GM18502 (cell line): ENCODE data around the gene GMPR2.

Source experiments
- ATAC-seq: cut with Tn5 transposase; IDR thresholded peaks from one replicate; pipeline ENCODE4 v1.9.1; 2021; ENCODE audit warnings: mild to moderate bottlenecking; ENCODE audit not compliant: unreplicated experiment, poor library complexity

The GMPR2 gene

DNA sequence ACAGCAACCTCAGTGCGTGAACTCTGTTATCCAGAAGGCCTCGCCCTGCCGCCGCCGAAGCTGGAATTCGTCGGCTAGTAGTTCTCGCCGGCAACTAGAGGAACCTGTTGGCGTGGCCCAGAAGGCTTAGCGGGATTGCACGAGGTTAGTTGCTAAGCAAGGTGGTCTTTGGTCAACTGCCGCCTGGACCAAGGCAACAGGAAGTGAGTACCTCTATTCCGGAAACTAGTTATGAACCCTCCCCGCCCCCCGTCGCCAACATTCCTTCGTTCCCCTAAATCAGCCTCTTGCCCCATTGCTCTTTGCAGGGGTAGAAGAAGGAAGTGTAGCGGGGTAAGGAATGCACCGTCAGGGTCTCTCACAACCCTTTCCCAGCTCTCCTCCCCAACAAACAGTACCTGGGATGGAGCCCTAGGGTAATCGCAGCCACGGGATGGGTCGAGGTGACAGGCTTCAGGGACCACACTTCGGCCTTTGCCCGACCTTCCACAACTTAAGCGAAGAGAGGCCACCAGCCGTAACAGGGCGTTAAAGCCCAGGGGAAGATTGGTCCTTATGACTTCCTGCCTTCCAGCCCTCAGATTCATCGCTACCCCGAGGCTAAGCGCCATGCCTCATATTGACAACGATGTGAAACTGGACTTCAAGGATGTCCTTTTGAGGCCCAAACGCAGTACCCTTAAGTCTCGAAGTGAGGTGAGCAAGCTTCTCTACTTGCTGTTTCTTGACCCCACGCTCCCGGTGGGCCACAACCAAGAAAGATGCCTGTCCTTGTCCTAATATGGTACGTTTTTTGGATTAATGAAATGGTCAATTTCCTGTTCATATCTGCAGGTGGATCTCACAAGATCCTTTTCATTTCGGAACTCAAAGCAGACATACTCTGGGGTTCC is at the start of gene GMPR2:
TSS of gene GMPR2 (plus strand) at position 285 of the 893 bp plus-strand sequence. CDS start at position 610, 325 bp downstream.
- ATAC-seq: peak; percentile 64

DNA sequence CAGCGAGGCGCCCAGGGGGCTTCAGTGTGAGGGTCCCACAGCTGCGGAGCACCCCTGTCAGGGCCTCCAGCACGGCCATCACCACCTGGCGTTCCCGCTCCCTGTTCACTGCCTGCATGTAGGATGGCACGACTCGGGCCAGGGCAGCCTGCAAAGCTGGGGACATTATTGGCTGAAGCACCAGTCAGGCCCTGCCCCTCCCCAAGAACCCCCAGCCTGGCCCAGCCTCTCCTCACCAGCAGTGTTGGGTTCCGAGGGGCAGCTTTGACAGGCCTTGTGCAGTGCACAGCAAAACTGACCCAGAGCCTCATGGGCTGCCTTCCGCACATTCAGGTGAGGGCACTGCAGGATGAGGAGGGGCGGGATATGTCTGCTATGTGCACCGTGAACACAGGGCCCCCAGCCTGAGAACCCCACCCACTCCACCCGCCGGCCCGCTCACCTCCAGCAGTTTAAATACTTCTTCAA is 49.7 kb upstream of the GMPR2 start:
- no peak for ATAC-seq

DNA sequence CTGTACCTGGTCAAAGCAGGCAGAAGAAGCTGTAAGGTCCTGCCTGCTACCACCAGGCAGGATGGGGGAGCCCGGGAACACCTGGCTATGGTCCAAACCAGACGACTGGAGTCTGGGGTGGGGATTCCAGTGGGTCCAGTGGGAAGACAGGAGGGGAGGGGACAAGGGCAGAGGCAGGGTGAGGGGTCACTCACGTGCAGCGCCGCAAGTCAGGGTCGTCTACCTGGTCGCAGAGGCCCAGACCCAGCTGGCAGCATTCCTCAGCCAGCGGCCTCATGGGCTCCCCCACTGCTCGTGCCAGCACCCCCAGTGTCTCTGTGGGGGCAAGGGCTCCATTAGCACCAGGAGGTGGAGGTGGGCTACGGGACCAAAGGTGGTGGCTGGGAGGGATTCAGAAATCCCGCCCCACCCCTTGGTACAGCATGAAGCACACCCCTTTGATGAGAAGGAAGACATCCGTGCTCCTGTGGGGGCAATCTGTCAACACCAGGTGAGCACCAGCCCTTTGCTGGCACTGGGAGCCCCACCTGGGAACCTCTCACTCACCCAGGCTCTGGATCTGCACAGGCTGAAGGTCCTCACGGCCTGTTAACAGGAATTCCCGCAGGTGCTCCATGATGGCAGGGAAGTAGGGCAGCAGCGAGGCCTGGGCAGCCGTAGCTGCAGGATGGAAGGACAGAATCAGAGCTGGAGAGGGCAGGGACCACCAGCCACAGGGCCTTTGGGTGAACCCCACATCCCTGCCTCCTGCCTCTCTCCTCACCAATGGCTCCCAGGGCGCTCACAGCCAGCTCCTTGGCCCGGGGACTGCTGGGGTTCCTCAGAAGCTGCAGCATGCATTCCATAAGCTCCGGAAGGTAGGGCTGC is 48.4 kb upstream of the GMPR2 start:
- ATAC-seq: no peak

DNA sequence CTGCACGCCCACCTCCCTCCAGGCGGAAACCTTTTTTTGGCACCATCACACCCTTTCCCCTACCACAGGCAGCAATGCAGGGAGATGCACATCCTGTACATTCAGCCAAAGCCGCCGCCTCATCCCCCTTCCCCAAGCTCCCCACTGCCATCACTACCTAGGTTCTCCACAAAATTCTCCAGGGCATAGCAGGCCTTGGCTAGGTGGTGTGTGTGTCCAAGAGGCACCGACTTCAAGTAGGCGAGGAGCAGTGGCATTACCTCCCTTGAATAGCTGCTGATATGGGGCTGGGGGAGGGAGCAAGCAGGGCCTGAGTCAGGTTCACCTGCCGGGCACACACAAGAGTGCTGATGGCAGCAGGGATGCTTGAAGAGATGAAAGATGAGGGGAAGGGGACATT is 47.7 kb upstream of the GMPR2 start:
- ATAC-seq: no peak

DNA sequence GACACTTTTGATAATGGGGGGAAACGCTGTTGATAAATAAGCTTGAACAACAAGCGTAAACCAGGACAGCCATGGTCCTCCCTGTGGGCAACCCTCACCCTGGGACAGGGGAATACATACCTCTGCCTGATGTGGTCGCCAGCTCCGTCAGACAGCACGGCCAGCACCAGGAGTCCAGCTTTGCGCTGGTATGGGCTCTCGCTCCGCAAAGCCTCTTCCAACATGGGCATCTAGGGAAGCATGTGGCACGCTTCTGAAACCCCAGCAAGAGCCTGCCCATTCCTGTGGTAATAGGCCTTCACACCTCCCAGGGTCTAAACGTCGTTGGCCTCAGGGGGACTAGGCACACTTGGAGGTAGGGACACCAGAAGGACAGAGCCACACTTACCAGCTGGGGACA is 47.0 kb upstream of the GMPR2 start:
- no peak for ATAC-seq

DNA sequence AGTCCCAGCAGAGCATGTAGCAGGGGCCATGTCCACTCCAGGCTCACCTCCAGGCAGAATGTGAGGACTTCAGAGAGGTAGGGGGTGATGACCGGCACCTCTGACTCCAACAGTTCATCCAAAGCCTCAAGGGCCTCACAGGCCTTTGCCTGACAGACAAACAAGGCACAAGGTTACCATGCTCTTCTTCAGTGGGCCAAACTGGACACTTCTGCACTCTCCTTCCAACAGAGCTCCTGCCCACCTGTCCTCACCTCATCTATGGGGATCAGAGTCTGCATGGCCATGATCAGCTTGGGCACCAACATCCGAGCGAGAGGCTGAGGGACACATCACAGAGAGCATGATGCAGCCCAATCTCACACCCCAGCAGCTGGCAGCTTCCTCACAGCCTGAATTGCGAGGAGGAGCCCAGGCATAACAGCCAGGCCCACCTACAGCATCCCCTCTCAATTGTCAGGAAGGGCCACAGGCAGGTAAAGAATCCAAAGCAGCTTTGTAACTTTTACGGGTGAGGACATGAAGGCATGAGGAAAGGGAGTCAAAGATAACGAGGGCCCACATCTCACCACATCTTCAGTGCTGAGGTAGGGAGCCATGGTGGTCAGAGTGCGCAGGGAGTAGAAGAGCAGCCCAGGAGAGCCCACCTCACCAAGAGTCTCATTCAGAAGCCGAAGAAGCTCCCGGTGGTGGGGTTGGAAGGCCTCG is 45.7 kb upstream of the GMPR2 start:
- ATAC-seq: no peak

DNA sequence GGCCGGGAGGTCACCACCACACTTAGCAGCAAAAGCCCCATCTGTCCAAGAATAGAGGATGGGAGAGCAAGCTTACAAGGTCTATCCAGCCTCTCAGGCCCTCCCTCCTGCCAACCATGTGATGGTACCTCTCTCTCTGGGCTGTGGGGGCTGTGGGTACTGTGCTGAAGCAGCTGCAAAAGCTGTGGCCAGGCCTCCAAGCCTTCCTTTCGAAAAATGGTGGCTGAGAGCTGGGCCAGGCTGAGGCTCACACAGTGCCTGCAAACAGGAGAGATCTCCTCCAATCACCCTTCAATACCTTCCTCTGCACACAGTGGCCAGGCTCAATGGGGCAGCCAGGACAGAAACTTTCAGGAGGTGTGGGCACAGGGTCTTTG is 45.2 kb upstream of the GMPR2 start:
- no peak for ATAC-seq

DNA sequence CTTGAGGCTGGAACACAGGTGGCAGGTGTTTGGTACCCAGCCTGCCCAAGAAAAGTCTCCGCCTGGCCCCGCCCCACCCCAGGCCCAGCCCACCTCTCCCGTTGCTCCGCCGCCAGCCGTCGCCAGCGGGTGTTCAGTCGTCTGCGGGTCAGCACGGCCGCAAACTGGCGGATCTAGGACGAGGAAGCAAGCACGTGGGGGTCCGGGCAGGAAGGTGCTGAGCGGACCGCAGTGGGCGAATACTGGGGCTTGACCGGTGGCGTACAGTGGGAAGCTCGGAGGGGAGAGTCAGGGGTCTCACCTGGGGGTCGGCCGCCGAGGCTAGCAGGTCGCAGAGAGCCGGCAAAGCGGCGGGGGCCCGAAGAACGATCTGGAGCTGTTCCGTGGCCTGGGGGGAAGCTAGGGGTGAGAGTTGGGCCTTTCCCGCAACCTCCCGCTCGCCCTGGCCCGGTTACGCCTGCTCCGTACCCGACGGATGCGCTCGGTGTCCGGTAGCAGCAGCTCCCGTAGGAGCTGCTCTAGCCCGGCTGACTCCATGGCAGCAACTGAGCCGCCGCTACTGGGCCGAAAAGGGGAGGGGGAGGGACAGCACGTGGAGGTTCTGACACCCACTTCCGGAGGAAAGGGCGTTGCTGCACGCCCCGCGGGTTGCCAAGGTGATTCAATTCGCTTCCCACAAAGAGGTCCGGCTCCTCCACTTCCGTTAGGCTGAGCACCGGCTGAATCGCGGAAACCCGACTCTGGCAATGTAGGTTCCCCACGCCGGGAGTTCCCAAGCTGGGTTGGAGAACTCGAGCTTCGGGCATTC is 44.3 kb upstream of the GMPR2 start, which contains the start of gene IPO4:
TSS of gene IPO4 (minus strand) at position 566 of the 808 bp plus-strand sequence. CDS start at position 537, 29 bp downstream.
- ATAC-seq: peak; percentile 84

DNA sequence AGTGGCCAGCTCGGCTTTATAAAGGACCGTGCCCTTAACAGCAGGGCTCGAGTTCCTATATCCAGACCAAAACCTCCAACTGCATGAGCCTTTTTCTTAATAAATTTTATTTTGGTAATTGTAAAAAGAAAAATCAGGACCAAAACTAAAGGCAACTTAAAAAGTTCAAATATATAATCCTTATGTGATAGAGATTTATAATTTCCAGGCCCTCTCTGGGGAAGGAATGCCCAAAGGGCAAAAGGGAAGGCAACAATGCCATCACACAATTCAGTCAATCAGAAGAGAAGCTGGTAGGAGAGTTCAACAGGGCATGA is 43.7 kb upstream of the GMPR2 start:
- no peak for ATAC-seq

DNA sequence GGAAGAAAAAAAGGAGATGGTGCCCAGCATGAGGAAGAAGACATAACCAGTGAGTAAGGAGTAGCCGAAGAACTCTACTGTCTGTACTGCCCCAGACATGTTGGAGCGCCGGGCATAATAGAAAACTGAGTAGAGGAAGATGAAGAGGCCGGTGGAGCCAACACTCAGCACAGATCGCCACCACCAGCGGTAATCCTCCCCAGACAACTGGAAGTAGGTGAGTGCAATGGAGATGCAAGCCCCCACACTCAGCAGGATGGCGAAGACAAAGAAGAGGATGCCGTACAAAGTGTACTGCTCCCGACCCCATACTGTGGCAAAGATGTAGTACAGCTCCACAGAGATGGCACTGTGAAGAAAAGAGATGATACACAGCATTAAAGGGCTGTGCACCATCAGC is 43.3 kb upstream of the GMPR2 start:
- ATAC-seq: no peak

DNA sequence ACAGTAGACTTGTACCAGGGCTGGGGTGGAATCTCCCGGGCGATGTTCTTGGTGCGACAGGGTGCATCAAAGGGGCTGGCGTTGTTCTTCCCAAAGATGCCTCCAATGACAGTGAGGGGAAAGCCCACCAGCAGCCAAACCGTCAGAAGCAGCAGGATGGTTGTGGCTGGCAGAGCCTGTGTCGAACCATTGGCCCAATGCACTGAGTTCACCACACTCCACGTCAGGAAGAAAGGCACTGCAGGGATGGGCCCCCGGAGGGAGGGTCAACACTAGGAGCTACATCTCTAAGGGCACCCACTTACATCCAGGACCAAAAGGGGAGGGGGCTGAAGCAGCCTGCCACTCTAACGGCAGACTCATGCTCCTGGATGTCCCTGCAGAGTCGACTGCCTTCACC is 42.3 kb upstream of the GMPR2 start:
- ATAC-seq: no peak

DNA sequence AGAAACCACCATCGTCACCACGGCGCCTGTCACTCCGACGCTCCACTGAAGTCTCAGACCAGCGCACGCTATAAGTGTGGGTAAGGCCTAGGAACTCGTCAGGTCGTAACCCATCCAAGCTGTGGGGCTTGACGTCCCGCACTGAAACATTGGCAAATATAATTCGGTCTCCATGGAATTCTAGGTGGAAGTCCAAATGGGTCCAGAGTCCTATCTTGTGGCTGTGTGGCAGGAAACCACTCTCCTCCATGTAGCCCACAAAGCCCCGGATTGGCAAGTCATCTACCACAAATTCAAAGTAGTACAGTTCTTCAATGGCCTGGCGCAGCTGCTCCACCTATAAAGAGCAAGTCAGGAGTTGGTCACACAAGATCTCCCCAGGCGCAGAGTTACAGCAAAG is 39.8 kb upstream of the GMPR2 start:
- ATAC-seq: no peak

DNA sequence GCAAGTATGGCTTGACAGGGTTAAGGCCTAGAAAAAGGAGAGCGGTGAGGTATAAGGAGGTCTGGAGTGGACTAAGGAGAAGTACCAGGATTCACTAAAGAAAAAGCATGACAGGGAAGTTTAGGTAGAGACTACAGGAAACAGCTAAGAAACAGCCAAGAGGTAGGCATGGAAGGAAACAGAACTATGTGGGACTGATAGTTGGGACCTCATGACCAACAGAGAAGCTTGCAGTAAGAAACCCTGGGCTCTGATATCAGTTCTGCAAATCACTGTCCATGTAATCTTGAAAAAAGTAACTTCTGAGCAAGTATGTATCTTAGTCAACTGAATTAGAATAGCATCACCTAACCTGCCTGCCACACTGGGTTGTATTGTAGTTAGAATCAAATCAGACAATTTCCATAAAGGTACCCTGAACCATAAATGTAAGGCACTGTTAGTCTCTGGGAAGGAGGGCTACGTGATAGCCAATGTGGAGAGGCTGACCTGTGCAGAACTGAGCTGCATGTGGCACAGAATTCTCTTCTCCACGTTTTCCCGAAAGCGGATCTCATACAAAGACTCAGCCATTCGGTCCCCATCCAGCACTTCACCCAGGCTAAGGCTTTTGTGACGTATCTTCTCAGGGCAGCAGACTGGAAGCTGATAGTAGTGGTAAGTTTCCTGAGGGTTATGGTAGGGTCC is 38.4 kb upstream of the GMPR2 start:
- no peak for ATAC-seq

DNA sequence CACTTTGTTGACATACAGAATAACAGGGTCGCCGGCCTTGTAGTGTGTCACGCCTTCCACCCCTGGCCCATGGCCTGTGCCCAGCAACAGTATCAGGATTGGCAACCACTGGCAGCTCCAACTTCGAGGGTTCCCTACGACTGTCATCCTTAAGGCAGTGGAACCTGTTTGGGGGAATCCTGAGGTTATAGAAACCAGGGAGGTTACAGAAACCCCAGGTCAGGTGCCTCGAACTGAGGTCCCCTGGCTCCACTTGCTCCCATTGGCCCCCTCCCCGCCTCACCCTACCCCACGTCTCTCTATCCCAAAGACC is 37.9 kb upstream of the GMPR2 start:
- no peak for ATAC-seq

DNA sequence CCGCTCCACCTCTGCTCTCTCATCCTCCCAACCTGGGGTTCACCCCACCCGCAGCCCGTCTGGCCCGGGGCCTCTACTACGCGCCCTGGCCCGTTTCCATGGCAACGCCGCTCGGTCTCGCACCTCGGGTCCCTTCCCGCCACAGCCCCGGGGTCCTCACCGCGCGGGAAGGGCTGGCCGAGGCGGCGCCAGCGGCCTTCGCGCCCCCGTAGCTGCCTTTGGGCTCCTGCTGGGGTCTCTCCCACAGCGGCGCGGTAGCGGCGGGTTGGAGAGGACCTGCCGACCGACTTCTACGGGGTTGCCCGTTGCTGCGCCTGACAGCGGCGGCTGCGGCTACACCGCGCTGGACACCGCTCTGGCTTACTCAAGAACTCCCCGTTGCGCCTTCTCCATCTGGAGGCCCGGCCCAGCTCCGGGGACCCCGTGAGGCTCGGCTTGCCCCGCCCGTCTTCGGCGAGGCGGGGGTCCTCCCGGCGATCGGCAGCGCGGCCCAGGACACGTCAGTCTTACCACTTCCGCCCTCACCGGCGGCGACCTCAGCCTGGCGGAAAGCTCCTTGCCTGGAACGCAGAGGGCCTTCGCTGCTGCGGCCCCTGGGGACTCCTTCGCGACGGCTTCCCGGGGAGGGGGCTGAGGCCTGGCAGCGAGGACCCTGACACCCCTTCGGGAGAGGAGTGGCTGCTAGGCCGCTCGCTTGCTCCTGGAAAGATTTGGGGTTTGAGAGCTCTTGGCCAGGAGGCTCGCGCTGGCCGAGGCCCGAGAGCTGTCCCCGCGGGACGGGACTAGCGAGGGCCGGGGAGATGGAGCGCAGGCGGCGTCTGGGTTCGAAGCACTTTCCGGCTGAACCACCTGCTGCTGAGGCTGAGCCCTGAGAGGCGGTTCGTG is 37.3 kb upstream of the GMPR2 start, which contains the start of gene TM9SF1:
TSS of gene TM9SF1 (minus strand) at position 256 of the 885 bp plus-strand sequence. CDS start 422 bp downstream, outside the sequence.
- ATAC-seq: peak; percentile 87

DNA sequence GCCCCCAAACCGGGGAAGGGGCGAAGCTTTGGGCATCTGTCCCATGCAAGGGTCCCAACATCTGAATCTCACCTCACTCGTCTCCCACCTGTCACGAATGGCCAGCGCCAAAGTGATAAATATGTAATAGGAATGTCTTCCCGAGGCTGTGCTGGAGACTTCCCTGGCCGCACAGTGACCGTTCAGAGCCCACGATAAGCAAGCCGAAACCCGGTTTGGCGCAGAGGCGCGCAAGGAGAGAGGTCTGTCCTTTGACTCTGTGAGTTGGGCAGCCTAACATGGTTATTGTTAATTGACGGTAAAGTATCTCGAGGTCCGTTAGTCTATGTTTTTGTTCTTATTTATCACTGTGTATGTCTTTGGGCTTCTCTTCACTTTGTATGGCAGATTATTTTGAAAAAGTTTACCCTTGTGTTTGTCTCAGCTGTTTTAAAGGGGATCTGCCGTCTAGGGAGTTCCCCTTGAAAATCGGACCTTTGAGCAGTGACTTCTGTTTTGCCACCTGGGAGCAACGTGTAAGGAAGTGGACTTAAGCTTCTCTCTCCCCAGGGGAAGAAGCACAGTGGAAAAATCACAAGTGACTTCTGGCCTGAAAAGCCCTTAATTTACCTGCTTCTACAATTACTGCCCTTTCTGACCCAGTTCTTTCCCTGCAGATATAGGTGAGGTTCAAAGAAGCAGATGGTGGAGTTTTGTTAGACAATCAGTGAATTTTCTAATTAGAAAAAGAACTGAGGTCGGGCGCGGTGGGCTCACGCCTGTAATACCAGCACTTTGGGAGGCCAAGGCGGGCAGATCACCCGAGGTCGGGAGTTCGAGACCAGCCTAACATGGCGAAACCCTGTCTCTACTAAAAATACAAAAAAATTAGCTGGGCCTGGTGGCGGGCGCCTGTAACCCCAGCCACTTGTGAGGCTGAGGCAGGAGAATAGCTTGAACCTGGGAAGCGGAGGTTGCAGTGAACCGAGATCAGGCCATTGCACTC is 36.4 kb upstream of the GMPR2 start:
- ATAC-seq: peak; percentile 13

DNA sequence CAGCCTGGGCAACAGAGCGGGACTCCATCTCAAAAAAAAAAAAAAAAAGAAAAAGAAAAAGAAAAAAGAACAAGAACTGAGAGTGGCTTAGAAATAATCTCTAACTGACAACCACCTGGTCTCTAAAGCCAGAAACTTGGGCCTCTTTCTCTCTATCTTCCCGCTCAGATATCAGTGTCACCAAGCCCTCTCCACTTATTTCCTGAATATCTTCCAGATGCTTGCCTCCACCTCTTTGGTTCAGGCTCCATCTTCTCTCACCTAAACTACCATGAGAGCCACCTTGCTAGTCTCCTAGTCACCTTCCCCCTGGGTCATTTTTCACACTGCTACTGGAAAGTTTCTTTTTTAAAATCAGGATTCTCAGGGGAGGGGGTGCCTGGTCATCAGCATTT is 35.7 kb upstream of the GMPR2 start:
- ATAC-seq: no peak
